ENCODE measurements around the gene NHLH1.

Gene NHLH1

DNA sequence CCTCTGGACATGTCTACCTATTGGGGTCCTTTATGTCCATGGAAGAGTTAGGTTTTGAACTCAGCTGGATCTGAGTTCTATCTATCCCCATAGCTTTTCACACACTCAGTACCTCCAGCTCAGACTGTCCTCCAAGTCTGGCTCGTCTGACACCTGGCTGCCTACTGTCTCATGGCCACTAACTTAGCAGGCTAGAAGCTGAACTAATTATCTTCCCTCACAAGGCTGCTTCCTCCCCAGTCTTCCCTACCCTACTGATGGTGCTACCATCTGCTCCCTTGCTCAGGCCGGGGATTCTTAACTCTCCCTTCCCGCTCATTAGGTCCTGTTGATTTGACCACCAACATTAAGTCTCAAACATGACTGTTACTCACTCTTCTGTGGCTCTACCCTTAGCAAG lies 46.8 kb downstream of the NHLH1 start:
- DNase-seq = no peak

- no peak for DNase-seq
These were observed 48.0 kb downstream of the NHLH1 start for GRCh38 chr1:160414881-160415280.

- no peak for DNase-seq
These were observed 48.9 kb downstream of the NHLH1 start for GRCh38 chr1:160415696-160416290.

DNA sequence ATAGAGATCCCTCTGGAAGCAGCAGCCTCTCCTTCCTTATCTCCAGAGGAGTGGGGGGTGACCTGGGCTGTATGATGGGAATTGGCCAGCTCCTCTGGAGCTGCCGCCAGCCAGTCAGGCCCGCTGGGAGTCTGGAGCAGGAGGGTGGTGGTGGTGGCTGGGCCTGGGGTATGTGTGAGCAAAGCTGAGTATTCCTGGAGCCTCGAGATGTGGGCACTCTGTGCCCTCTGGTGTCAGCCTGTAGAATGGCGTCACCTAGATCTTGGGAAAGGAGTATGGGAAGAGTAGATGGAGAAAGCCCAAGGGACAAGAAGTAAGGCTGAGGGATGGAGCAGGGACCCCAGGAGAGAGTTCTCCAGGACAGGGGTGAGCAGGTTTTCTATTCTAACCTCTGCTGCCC lies 49.5 kb downstream of the NHLH1 start:
- no peak for DNase-seq

- DNase-seq = no peak
These were observed 51.6 kb downstream of the NHLH1 start for GRCh38 chr1:160418483-160418882.

GRCh38 chr1:160419150-160419837 lies 52.4 kb downstream of the NHLH1 start:
- DNase-seq = no peak

DNA sequence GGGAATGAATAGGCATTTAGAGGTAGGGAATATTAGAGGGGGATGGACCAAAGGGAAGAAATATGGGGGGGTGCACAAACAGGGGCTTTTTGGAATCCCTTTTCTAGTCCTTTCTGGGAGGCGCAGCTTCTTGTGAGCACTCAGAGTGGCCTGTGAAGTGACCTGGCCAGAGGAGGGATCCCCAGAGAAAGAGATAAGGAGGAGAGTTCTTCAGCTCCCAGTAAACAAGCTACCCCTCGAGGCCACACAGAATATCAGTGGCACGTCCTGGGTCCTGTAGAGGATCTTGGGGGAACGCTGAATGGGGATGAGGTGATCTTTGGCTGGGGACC lies 52.9 kb downstream of the NHLH1 start:
- no peak for DNase-seq

DNA sequence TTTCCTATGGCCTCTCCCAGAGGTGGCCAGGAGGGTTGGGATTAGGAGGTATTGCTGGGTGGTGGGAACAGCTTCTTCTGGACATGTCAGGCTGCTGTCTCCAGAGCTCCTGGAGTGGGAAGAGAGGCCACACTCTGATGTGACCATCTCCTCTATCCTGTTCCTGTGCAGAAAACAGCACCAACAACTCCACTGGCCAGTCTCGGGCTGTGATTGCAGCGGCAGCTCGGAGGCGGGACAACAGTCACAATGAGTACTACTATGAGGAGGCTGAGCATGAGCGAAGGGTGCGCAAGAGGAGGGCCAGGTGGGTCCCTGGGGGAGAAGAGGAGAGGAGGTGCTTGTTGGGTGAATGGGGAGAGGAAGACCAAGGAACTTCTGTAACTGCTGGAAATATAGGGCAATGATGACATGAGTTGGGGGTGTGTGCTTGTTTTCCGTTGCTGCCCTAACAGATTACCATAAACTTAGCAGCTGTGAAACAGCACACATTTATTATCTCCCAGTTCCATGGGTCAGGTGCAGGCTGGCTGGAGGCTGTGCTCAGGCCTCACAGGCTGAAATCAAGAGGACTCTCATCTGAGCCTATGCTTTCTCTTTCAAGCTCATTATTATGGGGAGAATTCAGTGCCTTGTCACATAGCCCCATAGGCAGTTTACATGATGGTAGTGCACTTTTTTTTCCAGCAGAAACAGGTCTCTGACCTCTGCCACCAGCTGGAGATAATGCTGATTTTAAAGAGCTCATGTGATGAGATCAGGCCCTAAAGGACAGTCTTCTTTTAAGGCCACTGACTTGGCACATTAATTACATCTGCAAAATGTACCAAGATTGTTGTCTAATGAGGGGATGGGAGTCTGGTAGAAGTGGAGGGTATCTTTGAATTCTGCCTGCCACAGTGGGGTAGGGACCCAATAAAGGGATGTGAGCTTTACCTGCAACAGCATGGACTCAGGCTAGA lies 54.3 kb downstream of the NHLH1 start:
- no peak for DNase-seq

GRCh38 chr1:160421881-160422280 lies 55.0 kb downstream of the NHLH1 start:
- no peak for DNase-seq

All from NCI-H2227 treated with DMSO at 0.1 percent for 48 hours (cell line).